Stimulated activated CD8-positive, alpha-beta memory T cell treated with anti-CD3 and anti-CD28 coated beads, Interleukin-4, amount 100 ng/mL, for 24 hours (primary cell): Measurements from ENCODE around the gene GRIA4.

Source experiments
- DNase-seq: peaks from one replicate; pipeline ENCODE4 v3.0.0-alpha.2; 2020; ENCODE audit warnings: low read depth

GRIA4 gene

GRCh38 chr11:105923252-105923651 lies 313.4 kb downstream of the GRIA4 start:
- DNase-seq, result no peak

- no peak for DNase-seq
These were observed 313.9 kb downstream of the GRIA4 start for GRCh38 chr11:105923807-105924206.

- no peak for DNase-seq
These were observed 319.4 kb downstream of the GRIA4 start for GRCh38 chr11:105929084-105929955.

- no peak for DNase-seq
These were observed 323.8 kb downstream of the GRIA4 start for GRCh38 chr11:105933695-105934094.

GRCh38 chr11:105935791-105936190 lies 325.9 kb downstream of the GRIA4 start:
- DNase-seq, result no peak

GRCh38 chr11:105937331-105937730 lies 327.5 kb downstream of the GRIA4 start:
- DNase-seq, result no peak

GRCh38 chr11:105937738-105938137 lies 327.9 kb downstream of the GRIA4 start:
- DNase-seq, result no peak

GRCh38 chr11:105942921-105943320 lies 333.0 kb downstream of the GRIA4 start:
- no peak for DNase-seq

GRCh38 chr11:105948918-105949590 lies 339.2 kb downstream of the GRIA4 start:
- DNase-seq, result no peak

- DNase-seq, result no peak
These were observed 344.0 kb downstream of the GRIA4 start for GRCh38 chr11:105953886-105954285.

- no peak for DNase-seq
These were observed 350.7 kb downstream of the GRIA4 start for GRCh38 chr11:105960252-105961245.

- no peak for DNase-seq
These were observed 358.3 kb downstream of the GRIA4 start for GRCh38 chr11:105968021-105968697.

- DNase-seq, result no peak
These were observed 359.9 kb downstream of the GRIA4 start for GRCh38 chr11:105969756-105970155.

GRCh38 chr11:105975128-105975527 lies 365.3 kb downstream of the GRIA4 start:
- DNase-seq, result no peak

GRCh38 chr11:105979997-105980703 lies 370.3 kb downstream of the GRIA4 start:
- DNase-seq, result no peak

GRCh38 chr11:105986554-105986953 lies 376.7 kb downstream of the GRIA4 start:
- no peak for DNase-seq

- DNase-seq, result no peak
These were observed 378.3 kb downstream of the GRIA4 start for GRCh38 chr11:105988197-105988596.

- no peak for DNase-seq
These were observed 379.3 kb downstream of the GRIA4 start for GRCh38 chr11:105989124-105989523.

- DNase-seq, result no peak
These were observed 382.0 kb downstream of the GRIA4 start for GRCh38 chr11:105991888-105992287.

GRCh38 chr11:106001304-106002012 lies 391.6 kb downstream of the GRIA4 start:
- no peak for DNase-seq
